HG02973 (cell line): ENCODE measurements around the gene GABBR2.
"Not testable (repeated sequence)": the region's sequence is repeated elsewhere in the genome, so short reads cannot be mapped to it uniquely, and the experiment has no call there.

ENCODE experiments used
- ATAC-seq: cut with Tn5 transposase; IDR thresholded peaks from one replicate; pipeline ENCODE4 v1.9.1; 2021; ENCODE audit warnings: moderate library complexity; ENCODE audit not compliant: unreplicated experiment

Gene GABBR2

GRCh38 chr9:98306384-98307145 is 402.2 kb downstream of the GABBR2 start:
- no peak for ATAC-seq

- no peak for ATAC-seq
Measured at GRCh38 chr9:98304381-98304780, 404.4 kb downstream of the GABBR2 start.

GRCh38 chr9:98303633-98304125 is 405.1 kb downstream of the GABBR2 start:
- no peak for ATAC-seq

GRCh38 chr9:98302938-98303632 is 405.6 kb downstream of the GABBR2 start:
- no peak for ATAC-seq

GRCh38 chr9:98302150-98302549 is 406.6 kb downstream of the GABBR2 start:
- ATAC-seq, result no peak

- no peak for ATAC-seq
Measured at GRCh38 chr9:98300611-98301010, 408.1 kb downstream of the GABBR2 start.

GRCh38 chr9:98298476-98298875 is 410.3 kb downstream of the GABBR2 start:
- ATAC-seq, result no peak

GRCh38 chr9:98295824-98296223 is 412.9 kb downstream of the GABBR2 start:
- no peak for ATAC-seq

GRCh38 chr9:98291820-98292219 is 416.9 kb downstream of the GABBR2 start:
- ATAC-seq, result no peak

- ATAC-seq, result no peak
Measured at GRCh38 chr9:98290411-98290810, 418.3 kb downstream of the GABBR2 start.

GRCh38 chr9:98289614-98290201 is 419.0 kb downstream of the GABBR2 start:
- no peak for ATAC-seq

GRCh38 chr9:98288881-98289280 is 419.9 kb downstream of the GABBR2 start:
- ATAC-seq, result no peak

- ATAC-seq, result no peak
Measured at GRCh38 chr9:98287384-98287783, 421.4 kb downstream of the GABBR2 start.

GRCh38 chr9:98285446-98285845 is 423.3 kb downstream of the GABBR2 start:
- no peak for ATAC-seq

GRCh38 chr9:98284754-98285153 is 424.0 kb downstream of the GABBR2 start:
- no peak for ATAC-seq

- not testable (repeated sequence) for ATAC-seq
Measured at GRCh38 chr9:98283143-98283542, 425.6 kb downstream of the GABBR2 start.

- no peak for ATAC-seq
Measured at GRCh38 chr9:98281281-98281680, 427.5 kb downstream of the GABBR2 start.

GRCh38 chr9:98280574-98280973 is 428.2 kb downstream of the GABBR2 start:
- no peak for ATAC-seq

GRCh38 chr9:98280162-98280561 is 428.6 kb downstream of the GABBR2 start:
- ATAC-seq, result no peak

- no peak for ATAC-seq
Measured at GRCh38 chr9:98276907-98277469, 431.7 kb downstream of the GABBR2 start.

- ATAC-seq, result no peak
Measured at GRCh38 chr9:98275159-98275558, 433.6 kb downstream of the GABBR2 start.

GRCh38 chr9:98272083-98272482 is 436.7 kb downstream of the GABBR2 start:
- no peak for ATAC-seq
